ENCODE measurements around the gene SENP8. TPM values are rescaled to one million over a fixed set of nuclear protein-coding genes. Genes with fewer than 3 reads are reported as not detected.

The SENP8 gene
- total RNA-seq, 2 donors from 2014 or later = 2.3 to 4.2 TPM

- Histone ChIP-seq H3K27me3 (peaks cover 9% of the 10 kb centered on the region), H3K9me3 (no peaks in the 10 kb centered on the region), H3K9ac (ENCODE audit: low read depth in 2 of 2, low read length in 2 of 2) (no peak overlapping the region), H3K27ac (no peak overlapping the region), H3K4me1 (no peaks in the 10 kb centered on the region), H3K36me3 (no peaks in the 10 kb centered on the region), H3K4me3 (no peak overlapping the region)
- no peak for TF ChIP-seq CTCF (IDR thresholded peaks at IDR 0.05)
- intact Hi-C loops (cut with DNase I) = no loop called here
- no peak for DNase-seq
These were observed 60.9 kb downstream of the SENP8 start for GRCh38 chr15:72178976-72179585.

GRCh38 chr15:72179950-72180581 lies 61.9 kb downstream of the SENP8 start:
- intact Hi-C loops (cut with DNase I) = no loop called here
- Histone ChIP-seq H3K27me3 (peaks cover 15% of the 10 kb centered on the region), H3K4me1 (no peaks in the 10 kb centered on the region), H3K36me3 (no peaks in the 10 kb centered on the region), H3K9me3 (no peaks in the 10 kb centered on the region), H3K4me3 (no peak overlapping the region), H3K27ac (no peak overlapping the region), H3K9ac (ENCODE audit: low read depth in 2 of 2, low read length in 2 of 2) (no peak overlapping the region)
- TF ChIP-seq CTCF (IDR thresholded peaks at IDR 0.05) = no peak
- DNase-seq = no peak

DNA sequence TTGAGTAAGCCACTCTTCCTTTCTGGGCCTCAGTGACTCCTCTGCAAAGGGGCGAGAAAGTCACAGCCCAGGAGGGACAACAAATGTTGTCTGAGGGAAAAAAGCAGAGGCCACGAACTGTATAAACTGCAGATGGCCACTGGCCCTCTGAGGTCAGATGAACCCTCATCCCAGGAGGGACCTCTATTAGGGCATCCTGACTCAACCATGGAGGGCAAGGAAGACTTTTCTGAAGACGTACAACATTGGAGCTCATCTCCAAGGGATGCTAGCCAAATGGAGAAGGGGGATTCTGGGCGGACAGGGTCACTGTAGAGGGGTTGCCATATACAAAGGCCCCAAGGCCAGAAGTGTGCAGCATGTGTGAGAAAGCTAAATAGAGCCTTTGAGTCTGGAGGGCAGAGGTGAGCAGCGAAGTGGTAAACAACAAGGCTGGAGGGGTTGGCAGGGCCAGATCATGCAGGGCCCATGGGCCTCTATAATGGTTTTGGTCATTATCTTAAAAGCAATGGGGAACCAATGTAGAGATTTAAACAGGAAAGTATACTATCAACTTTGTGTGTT lies 62.6 kb downstream of the SENP8 start:
- peaks cover 15% of the 10 kb centered on the region for H3K27me3 ChIP-seq

GRCh38 chr15:72182244-72182643 lies 64.0 kb downstream of the SENP8 start:
- H3K4me1 ChIP-seq = no peaks in the 10 kb centered on the region
- no peak for TF ChIP-seq CTCF (IDR thresholded peaks at IDR 0.05)
- no peak overlapping the region for H3K4me3 ChIP-seq
- DNase-seq = no peak
- no peak overlapping the region for H3K9ac ChIP-seq (ENCODE audit: low read depth in 2 of 2, low read length in 2 of 2)
- no peak overlapping the region for H3K27ac ChIP-seq
- intact Hi-C loops (cut with DNase I) = no loop called here
- H3K27me3 ChIP-seq = peaks cover 15% of the 10 kb centered on the region
- no peaks in the 10 kb centered on the region for H3K9me3 ChIP-seq
- H3K36me3 ChIP-seq = no peaks in the 10 kb centered on the region

More for the DNA sequence above, 62.6 kb downstream of the SENP8 start:
- Histone ChIP-seq H3K9ac (ENCODE audit: low read depth in 2 of 2, low read length in 2 of 2) (no peak overlapping the region), H3K4me1 (no peaks in the 10 kb centered on the region), H3K27ac (no peak overlapping the region), H3K4me3 (no peak overlapping the region), H3K9me3 (no peaks in the 10 kb centered on the region), H3K36me3 (no peaks in the 10 kb centered on the region)
- no peak for DNase-seq
- intact Hi-C loops (cut with DNase I) = no loop called here
- TF ChIP-seq CTCF (IDR thresholded peaks at IDR 0.05) = no peak

GRCh38 chr15:72182673-72183072 lies 64.5 kb downstream of the SENP8 start:
- Histone ChIP-seq H3K9me3 (no peaks in the 10 kb centered on the region), H3K4me3 (no peak overlapping the region), H3K27me3 (peaks cover 15% of the 10 kb centered on the region), H3K36me3 (no peaks in the 10 kb centered on the region), H3K27ac (no peak overlapping the region), H3K9ac (ENCODE audit: low read depth in 2 of 2, low read length in 2 of 2) (no peak overlapping the region), H3K4me1 (no peaks in the 10 kb centered on the region)
- intact Hi-C loops (cut with DNase I) = no loop called here
- DNase-seq = no peak
- TF ChIP-seq CTCF (IDR thresholded peaks at IDR 0.05) = no peak
